ENCODE data around the gene FDX2. TPM values are rescaled to one million over a fixed set of nuclear protein-coding genes. Genes with fewer than 3 reads are reported as not detected.

FDX2 gene
- total RNA-seq, 3 donors from 2014 or later (not counting 1 experiment from before 2014, with no cell fraction given): 1.7 to 4.1 (median 4.0) TPM

- Histone ChIP-seq H3K36me3 (ENCODE audit: control insufficient read depth, insufficient read depth, low read length) (peaks cover 65% of the 10 kb centered on the region), H3K4me3 (ENCODE audit: low read length) (no peak overlapping the region), H3K27ac (ENCODE audit: low read length) (no peak overlapping the region), H3K4me1 (ENCODE audit: control insufficient read depth, insufficient read depth, low read length) (peaks cover 12% of the 10 kb centered on the region), H3K9me3 (ENCODE audit: control insufficient read depth, insufficient read depth, low read length) (no peaks in the 10 kb centered on the region), H3K27me3 (ENCODE audit: control insufficient read depth, insufficient read depth, low read length) (no peaks in the 10 kb centered on the region)
- no peaks in the 10 kb centered on the region for H3K36me3 Mint-ChIP-seq
- H3K4me3 Mint-ChIP-seq: no peak overlapping the region
- DNase-seq (no peak), ATAC-seq (no peak)
- H3K9me3 Mint-ChIP-seq: no peaks in the 10 kb centered on the region
- peaks cover 0 to 5% of the 10 kb centered on the region in 2 donors for H3K4me1 Mint-ChIP-seq
- intact Hi-C loops (cut with micrococcal nuclease): no loop called here
- H3K27ac Mint-ChIP-seq: no peak overlapping the region
- 97% methylated on average over 7 of the region's 7 CpGs for WGBS (ENCODE audit: insufficient coverage)
- TF ChIP-seq CTCF (IDR thresholded peaks at IDR 0.05): no peak
- no peaks in the 10 kb centered on the region for H3K27me3 Mint-ChIP-seq (ENCODE audit: low read depth in 2 of 2)
These were observed 12.0 kb upstream of the FDX2 start for GRCh38 chr19:10327793-10328192.

GRCh38 chr19:10325732-10326131 is 9.9 kb upstream of the FDX2 start:
- Histone ChIP-seq H3K4me3 (ENCODE audit: low read length) (no peak overlapping the region), H3K36me3 (ENCODE audit: control insufficient read depth, insufficient read depth, low read length) (peaks cover 85% of the 10 kb centered on the region), H3K27ac (ENCODE audit: low read length) (no peak overlapping the region), H3K27me3 (ENCODE audit: control insufficient read depth, insufficient read depth, low read length) (no peaks in the 10 kb centered on the region), H3K4me1 (ENCODE audit: control insufficient read depth, insufficient read depth, low read length) (no peaks in the 10 kb centered on the region), H3K9me3 (ENCODE audit: control insufficient read depth, insufficient read depth, low read length) (no peaks in the 10 kb centered on the region)
- H3K27ac Mint-ChIP-seq: no peak overlapping the region
- H3K36me3 Mint-ChIP-seq: no peaks in the 10 kb centered on the region
- no peak for ATAC-seq
- no peaks in the 10 kb centered on the region for H3K9me3 Mint-ChIP-seq
- H3K4me1 Mint-ChIP-seq: peaks cover 0 to 6% of the 10 kb centered on the region in 2 donors
- no peak for TF ChIP-seq CTCF (IDR thresholded peaks at IDR 0.05)
- no peak for DNase-seq
- H3K4me3 Mint-ChIP-seq: no peak overlapping the region
- H3K27me3 Mint-ChIP-seq (ENCODE audit: low read depth in 2 of 2): no peaks in the 10 kb centered on the region
- 97% methylated on average over 8 of the region's 8 CpGs for WGBS (ENCODE audit: insufficient coverage)
- intact Hi-C loops (cut with micrococcal nuclease): no loop called here

GRCh38 chr19:10321874-10322835 is 6.3 kb upstream of the FDX2 start:
- ATAC-seq: no peak
- Histone ChIP-seq H3K9me3 (ENCODE audit: control insufficient read depth, insufficient read depth, low read length) (no peaks in the 10 kb centered on the region), H3K27ac (ENCODE audit: low read length) (no peak overlapping the region), H3K36me3 (ENCODE audit: control insufficient read depth, insufficient read depth, low read length) (peaks cover 79% of the 10 kb centered on the region), H3K27me3 (ENCODE audit: control insufficient read depth, insufficient read depth, low read length) (no peaks in the 10 kb centered on the region), H3K4me1 (ENCODE audit: control insufficient read depth, insufficient read depth, low read length) (no peaks in the 10 kb centered on the region), H3K4me3 (ENCODE audit: low read length) (no peak overlapping the region)
- no peak for DNase-seq
- Mint-ChIP-seq H3K36me3 (no peaks in the 10 kb centered on the region), H3K4me1 (peaks cover 0 to 11% of the 10 kb centered on the region in 2 donors), H3K27me3 (ENCODE audit: low read depth in 2 of 2) (no peaks in the 10 kb centered on the region), H3K4me3 (no peak overlapping the region), H3K27ac (no peak overlapping the region), H3K9me3 (no peaks in the 10 kb centered on the region)
- 98% methylated on average over 19 of the region's 19 CpGs for WGBS (ENCODE audit: insufficient coverage)
- TF ChIP-seq CTCF (IDR thresholded peaks at IDR 0.05): no peak
- intact Hi-C loops (cut with micrococcal nuclease): no loop called here

Data from natural killer cell (primary cell).